NT2/D1 (cell line): ENCODE measurements around the gene CDH10.

Experiments
- DNase-seq: peaks from one replicate; pipeline ENCODE4 v3.0.0-alpha.2; 2011; ENCODE audit warnings: low read depth, low spot score
- H3K27me3 ChIP-seq: 2 replicates; pipeline ENCODE4 v1.6.0; 2011; ENCODE audit warnings: mild to moderate bottlenecking; ENCODE audit not compliant: insufficient read length, insufficient read depth
- H3K36me3 ChIP-seq: 2 replicates; pipeline ENCODE4 v1.6.1; 2011; ENCODE audit warnings: mild to moderate bottlenecking, low read length, mixed read lengths; ENCODE audit not compliant: insufficient read depth, insufficient read length
- H3K4me1 ChIP-seq: 2 replicates; pipeline ENCODE4 v1.5.1; 2011; ENCODE audit not compliant: insufficient read depth, insufficient read length
- H3K4me3 ChIP-seq: 2 replicates; pipeline ENCODE4 v1.5.1; 2011; ENCODE audit warnings: low read depth; ENCODE audit not compliant: insufficient read length
- H3K9ac ChIP-seq: 2 replicates; pipeline ENCODE4 v1.6.0; 2011; ENCODE audit warnings: low read depth; ENCODE audit not compliant: insufficient read length
- H3K9me3 ChIP-seq: 2 replicates; pipeline ENCODE4 v1.5.1; 2011; ENCODE audit warnings: mild to moderate bottlenecking, low read length; ENCODE audit not compliant: insufficient read depth
- SUZ12 ChIP-seq: IDR thresholded peaks from 2 replicates; pipeline ENCODE4 v1.6.1; 2011; ENCODE audit not compliant: insufficient read length, insufficient read depth; ENCODE audit errors: extremely low read depth
- YY1 ChIP-seq: IDR thresholded peaks from 2 replicates; pipeline ENCODE4 v1.6.1; 2011; ENCODE audit not compliant: insufficient read length, insufficient read depth
- ZNF274 ChIP-seq: IDR thresholded peaks from 2 replicates; pipeline ENCODE4 v1.6.1; 2011; ENCODE audit warnings: mild to moderate bottlenecking, low read depth, low read length

The CDH10 gene

DNA sequence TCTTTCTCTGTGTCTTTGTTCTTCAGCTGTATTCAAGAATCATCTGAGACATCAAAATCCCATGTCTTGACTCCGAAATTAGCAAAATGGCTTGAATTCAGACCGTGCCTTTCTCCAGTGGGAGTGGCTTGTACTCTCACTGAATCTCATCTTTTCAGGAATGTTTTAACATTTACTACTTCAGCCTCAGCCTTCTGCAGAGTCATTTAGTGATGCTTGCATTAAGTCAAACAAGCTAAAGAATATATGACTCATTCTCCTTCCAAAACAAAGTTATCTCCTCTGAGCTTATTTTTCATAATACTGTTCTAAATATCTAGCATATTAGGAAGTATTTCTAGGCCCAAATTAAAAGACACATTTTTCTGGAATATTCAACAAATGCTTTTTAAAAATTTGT lies 205.3 kb downstream of the CDH10 start:
- no peak for DNase-seq
- Histone ChIP-seq H3K27me3 (no peaks in the 10 kb centered on the region), H3K4me3 (no peak overlapping the region), H3K9ac (no peak overlapping the region), H3K4me1 (no peaks in the 10 kb centered on the region), H3K9me3 (no peaks in the 10 kb centered on the region), H3K36me3 (no peaks in the 10 kb centered on the region)
- TF ChIP-seq SUZ12: no peak
- TF ChIP-seq ZNF274: no peak
- TF ChIP-seq YY1: no peak
